Fibroblast of skin of scalp (primary cell): Measurements from ENCODE around the gene USP37.

Experiments
- DNase-seq: peaks from one replicate; pipeline ENCODE4 v3.0.0-alpha.2; 2013

The USP37 gene

DNA sequence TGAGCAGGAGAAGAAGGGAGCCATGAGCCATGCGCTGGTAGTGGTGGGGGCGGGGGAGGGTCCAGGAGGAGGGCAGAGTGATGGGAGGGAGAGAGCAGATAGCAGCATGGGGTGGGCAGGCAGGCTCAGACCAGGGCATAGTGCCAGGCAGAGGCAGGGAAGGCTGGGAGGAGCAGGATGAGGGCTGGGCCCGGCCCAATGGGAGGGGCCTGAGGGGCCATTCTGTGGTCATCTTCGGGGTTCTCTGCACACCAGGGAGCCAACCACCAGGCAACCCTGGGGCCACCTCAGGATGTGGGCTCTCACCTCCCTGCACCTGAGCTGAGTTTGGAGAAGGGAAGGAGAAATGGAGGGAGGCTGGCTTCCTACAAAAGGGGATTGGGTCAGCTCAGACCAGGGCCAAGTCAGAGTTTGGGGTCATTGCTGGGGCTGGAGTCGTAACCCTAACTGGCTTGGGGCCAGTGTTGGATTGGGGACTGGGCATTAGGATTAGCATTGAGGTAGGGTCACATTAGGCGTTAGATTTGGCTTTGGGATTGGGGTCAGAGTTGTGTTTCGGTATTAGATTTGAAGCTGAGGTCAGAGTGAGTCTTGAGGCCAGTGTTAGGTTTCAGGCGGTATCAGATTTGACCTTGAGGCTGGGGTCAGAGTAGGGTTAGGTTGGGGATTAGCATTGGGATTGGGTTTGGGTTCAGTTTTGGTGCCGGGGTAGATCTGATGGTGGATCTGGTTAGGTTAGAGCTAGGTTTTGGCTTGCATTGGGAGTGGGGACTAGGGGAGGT is 138.0 kb downstream of the USP37 start:
- no peak for DNase-seq

DNA sequence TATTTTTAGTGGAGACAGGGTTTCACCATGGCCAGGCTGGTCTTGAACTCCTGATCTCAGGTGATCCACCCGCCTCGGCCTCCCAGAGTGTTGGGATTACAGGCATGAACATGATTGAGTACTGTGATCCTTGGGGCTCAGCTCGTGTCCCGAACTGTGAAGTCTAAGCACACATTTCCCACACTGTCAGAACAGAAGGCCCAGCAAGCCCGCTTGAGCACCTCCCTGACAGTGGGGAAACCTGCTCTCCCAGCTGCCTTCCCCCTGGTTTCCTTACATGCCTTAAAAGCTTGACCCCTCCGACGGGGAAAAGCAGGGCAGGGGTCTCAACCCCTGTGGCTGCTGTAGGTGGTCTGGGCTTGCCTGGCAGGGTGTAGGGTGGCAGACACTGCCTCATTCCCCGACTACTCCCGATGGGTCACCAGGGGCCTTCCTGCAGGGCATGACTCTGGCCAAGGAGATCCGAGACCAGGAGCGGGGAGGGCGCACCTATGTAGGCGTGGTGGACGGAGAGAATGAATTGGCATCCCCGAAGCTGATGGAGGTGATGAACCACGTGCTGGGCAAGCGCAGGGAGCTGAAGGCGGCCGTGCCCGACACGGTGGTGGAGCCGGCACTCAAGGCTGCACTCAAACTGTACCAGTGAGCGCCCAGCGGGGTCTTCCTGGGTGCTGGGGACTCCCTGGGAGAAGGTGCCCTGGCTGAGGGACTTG is 139.1 kb downstream of the USP37 start:
- no peak for DNase-seq

DNA sequence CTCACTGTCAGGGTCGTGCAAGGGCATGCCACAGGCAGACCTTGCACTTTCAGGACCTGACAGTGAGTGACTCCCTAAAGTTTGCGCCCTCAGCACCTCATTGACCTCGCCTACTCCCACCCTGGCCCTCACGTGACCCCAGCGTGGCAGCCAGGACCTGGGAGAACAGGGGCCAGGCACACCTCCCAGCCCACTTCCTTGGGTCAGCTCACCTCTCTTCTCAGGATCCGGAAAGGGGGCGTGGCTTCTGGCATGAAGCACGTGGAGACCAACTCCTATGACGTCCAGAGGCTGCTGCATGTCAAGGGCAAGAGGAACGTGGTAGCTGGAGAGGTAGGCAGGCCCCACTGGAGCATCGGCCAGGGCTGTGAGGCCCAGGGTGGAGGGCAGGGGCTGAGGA is 140.4 kb downstream of the USP37 start:
- DNase-seq, result no peak

DNA sequence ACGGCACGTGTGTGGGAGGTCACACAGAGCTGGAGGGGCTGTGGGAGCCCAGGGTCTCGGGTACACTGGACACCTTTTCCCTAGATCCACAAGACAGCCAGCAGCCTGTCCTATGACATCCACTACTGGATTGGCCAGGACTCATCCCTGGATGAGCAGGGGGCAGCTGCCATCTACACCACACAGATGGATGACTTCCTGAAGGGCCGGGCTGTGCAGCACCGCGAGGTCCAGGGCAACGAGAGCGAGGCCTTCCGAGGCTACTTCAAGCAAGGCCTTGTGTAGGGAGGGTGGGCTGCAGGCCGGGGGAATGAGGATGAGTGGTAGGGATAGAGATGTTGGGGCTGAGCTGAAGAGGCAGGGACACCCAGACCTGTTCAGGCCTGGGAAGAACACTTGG is 142.6 kb downstream of the USP37 start:
- DNase-seq, result no peak

DNA sequence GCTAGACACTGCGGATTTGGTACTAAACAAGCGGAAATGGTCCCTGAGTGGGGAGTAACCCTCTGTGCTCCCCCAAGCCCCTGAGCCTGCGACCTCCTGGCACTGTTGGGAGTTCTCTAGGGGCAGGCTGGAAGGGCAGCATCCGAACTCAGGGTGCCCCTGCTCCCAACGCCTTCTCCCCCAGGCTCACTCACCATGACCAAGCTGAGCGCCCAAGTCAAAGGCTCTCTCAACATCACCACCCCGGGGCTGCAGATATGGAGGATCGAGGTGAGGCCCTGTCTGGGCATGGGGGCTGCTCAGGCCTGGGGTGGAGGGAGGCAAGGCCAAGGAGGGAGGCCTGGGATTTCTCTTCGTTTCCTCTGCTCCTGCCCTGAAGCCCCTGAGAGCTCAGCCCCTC is 144.6 kb downstream of the USP37 start:
- no peak for DNase-seq

DNA sequence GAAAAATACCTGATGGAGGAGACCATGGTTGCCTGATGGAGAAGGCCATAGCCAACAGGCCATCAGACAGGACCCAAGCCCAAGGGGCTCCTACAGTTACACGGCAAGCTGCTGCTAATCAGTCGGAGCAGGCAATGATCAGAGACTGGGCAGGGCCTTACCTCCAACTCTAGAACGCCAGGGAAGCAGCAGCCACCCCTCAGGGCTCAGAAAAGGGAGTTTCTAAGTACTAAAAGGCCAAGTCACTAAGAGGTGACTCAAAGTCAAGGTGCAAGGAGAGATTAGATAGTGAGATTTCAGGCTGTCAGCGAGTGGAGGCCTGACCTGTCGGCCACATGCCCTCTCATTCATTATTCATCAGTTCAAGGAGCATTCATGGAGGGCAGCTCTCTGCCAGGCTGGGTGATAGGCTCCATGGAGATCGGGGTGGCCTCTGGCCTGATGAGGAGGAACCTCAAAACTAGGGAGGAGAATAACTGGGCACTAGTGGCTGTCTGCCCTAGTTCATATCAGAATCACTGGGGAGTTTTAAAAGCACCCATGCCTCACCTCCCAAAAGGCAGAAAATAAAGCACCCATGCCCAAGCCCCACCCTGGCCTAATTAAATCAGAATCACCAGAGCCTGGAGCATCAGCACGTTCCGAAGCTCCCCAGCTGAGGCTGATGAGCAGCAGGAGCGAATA is 145.6 kb downstream of the USP37 start:
- DNase-seq, result no peak

DNA sequence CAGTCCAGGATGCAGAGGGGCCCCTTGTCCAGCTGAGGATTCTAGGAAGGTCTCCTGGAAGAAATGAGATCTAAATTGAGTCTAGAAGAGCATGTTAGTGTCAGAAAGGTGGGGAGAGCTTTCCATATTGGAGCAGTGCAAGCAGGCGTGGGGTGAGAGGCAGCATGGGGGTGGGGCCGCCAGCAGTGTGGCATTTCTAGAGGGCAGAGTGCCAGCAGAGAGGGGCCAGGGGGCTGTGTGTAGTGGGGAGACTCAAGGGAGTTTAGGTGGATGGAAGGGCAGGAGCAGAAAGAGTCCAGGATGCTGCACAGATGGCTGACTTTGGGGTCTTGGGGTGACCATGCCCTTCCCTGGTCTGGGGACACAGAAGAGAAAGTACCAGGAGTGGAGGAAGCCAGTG is 147.1 kb downstream of the USP37 start:
- no peak for DNase-seq

DNA sequence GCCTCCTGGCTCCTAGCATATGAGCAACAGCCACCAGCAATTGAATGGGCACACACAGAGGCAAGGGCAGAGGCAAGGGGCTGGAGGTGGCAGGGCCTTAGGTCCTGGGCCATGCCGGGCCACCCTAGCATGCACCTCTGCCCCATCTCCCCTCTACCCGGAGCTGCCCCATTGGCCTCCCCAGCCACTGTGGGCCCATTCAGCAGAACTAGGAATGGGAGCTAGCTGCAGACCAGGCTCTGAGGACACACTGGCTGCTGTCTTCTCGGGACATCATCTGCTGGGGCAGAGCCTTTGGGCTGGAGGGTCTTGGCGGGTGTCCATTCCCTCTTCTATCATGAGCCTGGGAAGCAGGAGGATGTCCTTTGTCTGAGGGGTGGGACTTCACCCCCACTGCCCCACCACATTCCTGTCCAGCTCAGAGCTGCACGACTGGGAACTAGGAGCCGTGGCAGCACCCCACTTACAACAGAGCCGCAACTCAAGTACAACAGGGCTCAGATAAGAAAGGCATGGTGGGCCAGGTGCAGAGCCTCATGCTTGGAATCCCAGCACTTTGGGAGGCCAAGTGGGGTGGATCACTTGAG is 148.4 kb downstream of the USP37 start:
- DNase-seq, result no peak

DNA sequence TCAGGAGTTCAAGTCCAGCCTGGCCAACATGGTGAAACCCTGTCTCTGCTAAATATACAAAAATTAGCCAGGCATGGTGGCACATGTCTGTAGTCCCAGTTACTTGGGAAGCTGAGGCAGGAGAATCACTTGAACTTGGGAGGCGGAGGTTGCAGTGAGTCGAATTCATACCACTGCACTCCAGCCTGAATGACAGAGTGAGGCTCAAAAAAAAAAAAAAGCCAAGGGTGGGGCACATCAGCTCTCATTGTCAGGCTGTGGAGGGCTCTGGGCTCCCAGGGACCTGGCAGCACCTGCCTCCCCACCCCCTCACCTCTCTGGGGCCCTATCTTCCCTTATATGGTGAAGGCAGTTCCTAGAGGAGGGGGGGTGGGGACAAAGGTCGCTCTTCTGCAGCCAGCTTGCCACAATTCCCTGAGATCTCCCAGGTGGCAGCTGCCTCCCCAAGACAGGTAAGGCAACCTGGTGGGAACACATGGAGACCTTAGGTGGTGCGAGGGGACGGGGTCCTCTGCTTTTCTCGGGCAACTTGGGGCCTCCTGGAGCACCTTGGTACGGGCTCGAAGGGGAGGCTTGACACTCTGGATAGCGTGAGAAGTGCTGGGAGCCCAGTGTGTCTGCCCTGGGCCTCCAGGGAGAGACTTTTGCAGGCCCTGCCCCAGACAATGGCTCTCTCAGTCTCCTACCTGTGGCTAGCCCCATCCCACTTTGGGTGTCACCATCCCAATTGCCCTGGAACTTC is 149.3 kb downstream of the USP37 start, which contains the start of gene VIL1:
VIL1 (plus strand) TSS at position 407 of the 742 bp plus-strand sequence. CDS start 4,656 bp downstream, outside the sequence.
- DNase-seq, result no peak

DNA sequence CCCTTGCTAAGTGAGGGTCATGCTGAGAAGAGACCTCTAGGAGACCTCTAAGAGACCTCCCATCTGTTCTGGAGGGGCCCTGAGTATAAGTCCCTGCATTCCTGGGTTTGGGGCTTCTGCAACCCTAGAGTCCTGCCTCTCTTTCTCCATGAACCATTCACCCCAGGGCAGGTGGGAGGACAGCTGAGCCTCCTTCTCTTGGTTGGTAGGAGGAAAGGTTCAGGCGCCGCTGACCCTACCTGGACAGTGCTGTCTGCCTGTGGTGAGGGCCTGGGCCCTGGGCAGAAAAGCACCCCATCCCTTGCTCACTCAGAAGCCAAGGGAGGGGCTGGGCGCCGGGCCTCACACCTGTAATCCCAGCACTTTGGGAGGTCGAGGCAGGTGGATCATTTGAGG is 149.8 kb downstream of the USP37 start:
- no peak for DNase-seq

DNA sequence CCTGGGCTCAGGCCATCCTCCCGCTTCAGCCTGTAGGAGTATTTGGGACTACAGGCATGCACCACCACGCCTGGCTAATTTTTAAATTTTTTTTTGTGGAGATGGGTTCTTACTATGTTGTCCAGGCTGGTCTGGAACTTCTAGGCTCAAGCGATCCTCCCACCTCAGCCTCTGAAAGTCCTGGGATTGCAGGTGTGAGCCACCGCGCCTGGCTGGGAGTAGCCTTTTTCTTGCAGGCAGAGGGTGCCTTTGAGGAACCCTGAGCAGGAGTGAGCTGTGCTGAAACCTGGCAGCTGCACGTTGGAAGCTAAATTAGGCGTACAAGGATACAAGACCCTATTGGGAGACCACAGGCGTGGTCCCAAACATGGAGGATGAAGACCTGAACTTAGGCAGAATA is 160.4 kb downstream of the USP37 start:
- DNase-seq, result no peak

DNA sequence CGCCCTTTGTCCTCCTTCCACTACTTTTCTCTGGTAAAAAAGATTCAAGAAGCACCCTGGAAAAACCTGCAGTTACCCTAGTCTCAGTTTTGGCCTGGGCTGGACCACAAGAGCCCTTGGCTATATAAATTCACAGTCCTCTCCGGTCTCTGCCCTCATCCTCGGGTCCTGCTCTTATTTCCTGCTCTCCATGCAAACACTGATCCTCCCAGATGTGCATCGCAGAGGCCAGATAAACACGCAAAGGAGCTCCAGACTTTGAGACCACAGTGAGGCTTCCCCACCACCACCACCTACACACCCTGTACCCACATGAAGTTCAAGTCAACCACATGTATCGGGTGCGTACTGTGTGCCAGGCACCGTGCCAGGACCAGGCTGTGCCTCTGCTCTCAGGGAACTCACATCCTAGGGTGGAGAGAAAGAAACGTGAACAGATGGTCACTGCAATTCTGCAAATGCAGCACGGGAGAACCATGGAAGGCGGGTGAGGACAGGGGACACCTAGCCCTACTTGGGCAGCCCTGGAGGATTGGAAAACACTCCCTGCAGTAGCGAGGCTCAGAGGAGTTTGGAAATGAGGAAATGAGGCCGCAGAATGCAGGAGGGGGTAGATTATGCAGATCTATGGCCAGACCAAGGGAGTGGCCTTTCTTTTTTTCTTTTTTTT is 161.1 kb downstream of the USP37 start:
- DNase-seq, result peak; percentile 48

DNA sequence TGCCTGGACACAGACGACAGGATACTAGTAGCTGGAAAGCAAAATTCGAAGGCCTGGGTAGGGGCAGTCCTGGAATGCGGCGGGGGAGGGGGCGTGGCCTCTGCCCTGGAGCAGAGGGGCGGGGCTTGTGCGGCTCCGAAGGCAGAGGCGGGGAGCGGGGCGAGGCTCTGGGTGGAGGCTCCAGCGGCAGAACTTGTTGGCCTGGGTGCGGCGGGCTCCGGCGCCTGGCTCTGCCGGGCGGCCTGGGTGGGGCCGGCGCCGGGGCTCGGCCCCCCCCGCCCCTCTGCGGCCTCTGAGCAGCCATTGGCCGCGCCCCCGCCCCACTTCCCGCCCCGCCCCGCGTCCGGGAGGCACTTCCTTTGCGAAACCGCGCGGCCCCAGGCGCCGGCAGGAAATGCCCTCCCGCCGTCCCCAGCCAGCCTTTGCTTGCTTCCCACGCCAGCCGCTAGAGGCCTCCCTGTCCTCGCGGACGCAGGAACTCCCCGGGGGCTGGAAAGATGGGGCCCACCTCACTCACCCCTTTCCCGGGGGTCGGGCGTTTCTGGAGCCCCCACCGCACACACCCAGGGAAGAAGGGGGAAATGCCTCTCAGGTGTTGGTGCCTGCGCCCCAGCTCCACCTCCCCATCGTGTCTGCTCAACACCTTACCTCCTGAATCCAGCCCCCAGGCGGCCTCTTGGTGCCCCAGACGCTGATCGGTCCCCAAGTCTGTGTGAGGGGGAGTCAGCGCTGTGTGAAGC is 161.8 kb downstream of the USP37 start:
- peak; percentile 97 for DNase-seq

DNA sequence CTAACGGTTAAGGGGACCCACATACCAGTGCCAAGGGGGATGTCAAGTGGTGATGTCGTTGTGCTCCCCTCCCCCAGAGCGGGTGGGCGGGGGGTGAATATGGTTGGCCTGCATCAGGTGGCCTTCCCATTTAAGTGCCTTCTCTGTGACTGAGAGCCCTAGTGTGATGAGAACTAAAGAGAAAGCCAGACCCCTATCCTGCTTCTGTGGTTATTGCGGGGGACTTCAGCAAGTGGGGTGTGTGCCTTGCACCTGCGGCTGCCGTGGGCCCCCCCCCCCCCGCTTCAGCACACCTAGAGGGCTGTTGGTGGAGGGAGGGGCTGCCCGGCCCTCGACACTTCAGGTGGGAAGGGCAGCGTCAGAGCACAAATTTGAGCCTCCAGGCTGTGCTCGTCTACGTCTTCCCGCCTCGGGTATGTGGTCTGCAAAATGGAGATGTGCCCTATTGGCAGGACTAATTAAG is 162.4 kb downstream of the USP37 start:
- DNase-seq, result no peak

DNA sequence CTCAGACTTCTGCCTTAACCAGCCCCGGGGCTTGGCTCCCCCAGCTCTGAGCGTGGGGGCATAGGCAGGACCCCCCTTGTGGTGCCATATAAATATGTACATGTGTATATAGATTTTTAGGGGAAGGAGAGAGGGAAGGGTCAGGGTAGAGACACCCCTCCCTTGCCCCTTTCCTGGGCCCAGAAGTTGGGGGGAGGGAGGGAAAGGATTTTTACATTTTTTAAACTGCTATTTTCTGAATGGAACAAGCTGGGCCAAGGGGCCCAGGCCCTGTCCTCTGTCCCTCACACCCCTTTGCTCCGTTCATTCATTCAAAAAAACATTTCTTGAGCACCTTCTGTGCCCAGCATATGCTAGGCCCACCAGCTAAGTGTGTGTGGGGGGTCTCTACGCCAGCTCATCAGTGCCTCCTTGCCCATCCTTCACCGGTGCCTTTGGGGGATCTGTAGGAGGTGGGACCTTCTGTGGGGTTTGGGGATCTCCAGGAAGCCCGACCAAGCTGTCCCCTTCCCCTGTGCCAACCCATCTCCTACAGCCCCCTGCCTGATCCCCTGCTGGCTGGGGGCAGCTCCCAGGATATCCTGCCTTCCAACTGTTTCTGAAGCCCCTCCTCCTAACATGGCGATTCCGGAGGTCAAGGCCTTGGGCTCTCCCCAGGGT is 162.9 kb downstream of the USP37 start:
- DNase-seq, result no peak

DNA sequence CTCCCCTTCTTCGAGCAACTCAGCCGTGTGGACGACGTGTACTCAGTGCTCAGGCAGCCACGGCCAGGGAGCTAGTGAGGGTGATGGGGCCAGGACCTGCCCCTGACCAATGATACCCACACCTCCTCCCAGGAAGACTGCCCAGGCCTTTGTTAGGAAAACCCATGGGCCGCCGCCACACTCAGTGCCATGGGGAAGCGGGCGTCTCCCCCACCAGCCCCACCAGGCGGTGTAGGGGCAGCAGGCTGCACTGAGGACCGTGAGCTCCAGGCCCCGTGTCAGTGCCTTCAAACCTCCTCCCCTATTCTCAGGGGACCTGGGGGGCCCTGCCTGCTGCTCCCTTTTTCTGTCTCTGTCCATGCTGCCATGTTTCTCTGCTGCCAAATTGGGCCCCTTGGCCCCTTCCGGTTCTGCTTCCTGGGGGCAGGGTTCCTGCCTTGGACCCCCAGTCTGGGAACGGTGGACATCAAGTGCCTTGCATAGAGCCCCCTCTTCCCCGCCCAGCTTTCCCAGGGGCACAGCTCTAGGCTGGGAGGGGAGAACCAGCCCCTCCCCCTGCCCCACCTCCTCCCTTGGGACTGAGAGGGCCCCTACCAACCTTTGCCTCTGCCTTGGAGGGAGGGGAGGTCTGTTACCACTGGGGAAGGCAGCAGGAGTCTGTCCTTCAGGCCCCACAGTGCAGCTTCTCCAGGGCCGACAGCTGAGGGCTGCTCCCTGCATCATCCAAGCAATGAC is 163.6 kb downstream of the USP37 start:
- no peak for DNase-seq

DNA sequence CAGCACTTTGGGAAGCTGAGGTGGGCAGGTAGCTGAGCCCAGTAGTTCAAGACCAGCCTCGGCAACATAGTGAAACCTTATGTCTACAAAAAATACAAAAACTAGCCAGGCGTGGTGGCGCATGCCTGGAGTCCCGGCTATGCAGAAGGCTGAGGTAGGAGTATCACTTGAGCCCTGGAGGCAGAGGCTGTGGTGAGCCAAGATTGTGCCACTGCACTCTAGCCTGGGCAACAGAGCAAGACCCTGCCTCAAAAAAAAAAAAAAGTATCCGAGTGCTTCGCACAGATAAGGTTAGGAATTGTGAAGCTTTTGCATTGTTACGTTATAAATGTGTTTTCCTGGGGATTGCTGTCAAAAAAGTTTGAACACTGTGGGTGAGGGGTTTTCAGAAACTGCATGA is 164.3 kb downstream of the USP37 start:
- no peak for DNase-seq

DNA sequence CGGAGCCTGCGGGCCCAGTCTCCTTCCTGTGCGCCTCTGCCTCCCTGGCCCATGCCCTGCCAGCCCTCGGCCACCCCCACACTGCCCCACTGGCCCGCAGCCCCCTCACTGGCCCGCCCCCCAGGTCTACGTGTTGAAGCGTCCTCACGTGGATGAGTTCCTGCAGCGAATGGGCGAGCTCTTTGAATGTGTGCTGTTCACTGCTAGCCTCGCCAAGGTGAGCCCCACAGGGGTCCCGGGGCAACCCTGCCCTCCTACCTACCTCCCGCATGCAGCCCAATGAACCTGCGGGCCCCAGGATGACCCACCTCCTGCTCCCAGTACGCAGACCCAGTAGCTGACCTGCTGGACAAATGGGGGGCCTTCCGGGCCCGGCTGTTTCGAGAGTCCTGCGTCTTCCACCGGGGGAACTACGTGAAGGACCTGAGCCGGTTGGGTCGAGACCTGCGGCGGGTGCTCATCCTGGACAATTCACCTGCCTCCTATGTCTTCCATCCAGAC is 165.2 kb downstream of the USP37 start:
- no peak for DNase-seq

DNA sequence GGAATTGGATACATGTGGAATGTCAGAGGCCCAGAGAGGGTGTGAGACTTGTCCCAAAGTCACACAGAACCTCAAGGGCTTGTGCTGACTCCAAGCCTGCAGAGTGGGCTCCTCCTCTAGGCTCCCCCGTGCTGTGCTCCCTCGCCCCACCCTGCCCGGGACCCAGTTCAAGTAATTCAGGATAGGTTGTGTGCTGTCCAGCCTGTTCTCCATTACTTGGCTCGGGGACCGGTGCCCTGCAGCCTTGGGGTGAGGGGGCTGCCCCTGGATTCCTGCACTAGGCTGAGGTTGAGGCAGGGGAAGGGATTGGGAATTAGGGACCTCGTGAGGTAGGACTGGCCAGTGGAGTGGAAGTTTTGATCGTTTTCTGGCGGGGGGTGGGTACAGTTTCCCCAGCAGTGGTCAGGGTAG is 165.7 kb downstream of the USP37 start:
- DNase-seq, result no peak

DNA sequence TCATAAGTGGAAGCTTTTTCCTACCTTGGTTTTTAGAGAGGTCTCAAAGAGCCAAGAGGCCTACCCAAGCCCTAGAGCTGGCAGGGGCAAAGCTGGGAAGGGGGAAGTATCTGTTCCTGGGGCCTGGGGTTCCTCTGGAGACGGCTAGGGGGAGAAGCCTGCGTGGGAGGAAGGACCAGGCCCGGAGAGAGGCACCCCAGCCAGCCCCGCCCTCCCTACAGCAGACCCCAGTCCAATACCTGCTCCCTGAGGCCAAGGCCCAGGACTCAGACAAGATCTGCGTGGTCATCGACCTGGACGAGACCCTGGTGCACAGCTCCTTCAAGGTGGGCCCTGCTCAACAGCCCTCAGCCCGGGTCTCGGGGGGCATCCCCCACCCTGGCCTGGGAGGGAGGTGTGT is 166.3 kb downstream of the USP37 start:
- DNase-seq, result no peak
